Peyer's patch (tissue), 4 donors: ENCODE results near the gene DGKI.

Source experiments
- POLR2A ChIP-seq, 2 donors: fragments of 450-650 bp; IDR thresholded peaks; one replicate each; pipeline ENCODE4 v1.5.1; 2017; ENCODE audit warnings: antibody characterized with exemption in 2 of 2, mild to moderate bottlenecking in 2 of 2, moderate library complexity in 2 of 2
- TF ChIP-seq, protein P1 (sequence below), 6 experiments: fragments of 450-650 bp in 4 of 6; fragments of 200-600 bp in 2 of 6; sonication (generic) in 1 of 6; IDR thresholded peaks; one replicate each; pipeline ENCODE4 v1.5.1; 2017 to 2019; ENCODE audit warnings: antibody characterized with exemption in 6 of 6, mild to moderate bottlenecking in 3 of 6, moderate library complexity in 1 of 6

GRCh38 chr7:137354396-137354795, 492.4 kb downstream of the DGKI start:
- TF ChIP-seq, protein P1, sequence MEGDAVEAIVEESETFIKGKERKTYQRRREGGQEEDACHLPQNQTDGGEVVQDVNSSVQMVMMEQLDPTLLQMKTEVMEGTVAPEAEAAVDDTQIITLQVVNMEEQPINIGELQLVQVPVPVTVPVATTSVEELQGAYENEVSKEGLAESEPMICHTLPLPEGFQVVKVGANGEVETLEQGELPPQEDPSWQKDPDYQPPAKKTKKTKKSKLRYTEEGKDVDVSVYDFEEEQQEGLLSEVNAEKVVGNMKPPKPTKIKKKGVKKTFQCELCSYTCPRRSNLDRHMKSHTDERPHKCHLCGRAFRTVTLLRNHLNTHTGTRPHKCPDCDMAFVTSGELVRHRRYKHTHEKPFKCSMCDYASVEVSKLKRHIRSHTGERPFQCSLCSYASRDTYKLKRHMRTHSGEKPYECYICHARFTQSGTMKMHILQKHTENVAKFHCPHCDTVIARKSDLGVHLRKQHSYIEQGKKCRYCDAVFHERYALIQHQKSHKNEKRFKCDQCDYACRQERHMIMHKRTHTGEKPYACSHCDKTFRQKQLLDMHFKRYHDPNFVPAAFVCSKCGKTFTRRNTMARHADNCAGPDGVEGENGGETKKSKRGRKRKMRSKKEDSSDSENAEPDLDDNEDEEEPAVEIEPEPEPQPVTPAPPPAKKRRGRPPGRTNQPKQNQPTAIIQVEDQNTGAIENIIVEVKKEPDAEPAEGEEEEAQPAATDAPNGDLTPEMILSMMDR (IDR thresholded peaks at IDR 0.05) = no peak
- TF ChIP-seq POLR2A (IDR thresholded peaks at IDR 0.05) = no peak
